GM12878 (cell line): ENCODE results near the gene VWA8. TPM values are rescaled to one million over a fixed set of nuclear protein-coding genes. Genes with fewer than 3 reads are reported as not detected.

Source experiments
- ATAC-seq: fragments of 200-7000 bp; cut with Tn5 transposase; 3 replicates; pipeline ENCODE4 v1.9.1; 2020; ENCODE audit warnings: mild to moderate bottlenecking, moderate library complexity
- BruUV-seq: library from RNA; stranded (reverse); fragments of 400-500 nt; replicated peaks from 2 replicates; lab custom pipeline; 2021; lab: Mats Ljungman, UMichigan
- CTCF ChIA-PET: fragments of 300-600 bp; sonication (Branson Sonifier 250); formaldehyde crosslinking; extraction: SDS; loops from one replicate; lab custom pipeline; 2021; ENCODE audit warnings: inconsistent platforms; lab: Yijun Ruan, JAX
- POLR2A ChIA-PET: fragments of 350-600 bp; formaldehyde crosslinking; extraction: SDS; loops from one replicate; lab custom pipeline; 2021; ENCODE audit warnings: inconsistent platforms; lab: Charles Lee
- RAD21 ChIA-PET: fragments of 300-600 bp; sonication (Branson Sonifier 250); formaldehyde crosslinking; loops from one replicate; lab custom pipeline; 2023; ENCODE audit warnings: antibody characterized with exemption; ENCODE audit not compliant: unreplicated experiment; lab: Charles Lee
- SMC1A ChIA-PET: fragments of 300-600 bp; sonication (Branson Sonifier 250); formaldehyde crosslinking; loops from one replicate; lab custom pipeline; 2023; ENCODE audit not compliant: unreplicated experiment, uncharacterized antibody; lab: Charles Lee
- DNase-seq: peaks from one replicate; pipeline ENCODE4 v3.0.0-alpha.2; 2011; ENCODE audit warnings: low read depth, low spot score
- FAIRE-seq: peaks from 3 replicates; lab custom pipeline; 2011; peaks lifted over from hg19 to GRCh38; lab: Jason Lieb, UNC
- H2AFZ ChIP-seq: 2 replicates; pipeline ENCODE4 v1.6.0; 2011; ENCODE audit warnings: low read depth, low read length, control low read depth; ENCODE audit not compliant: control insufficient read depth
- H3K27ac ChIP-seq: 2 replicates; pipeline ENCODE4 v1.5.1; 2011; ENCODE audit warnings: control low read depth; ENCODE audit not compliant: control insufficient read depth, insufficient read depth
- H3K27me3 ChIP-seq, 2 experiments: replicated peaks in 1 of 2; 2 replicates each; pipeline versions ENCODE4 v1.6.0 to v1.6.1; 2011; ENCODE audit warnings: low read length in 1 of 2; ENCODE audit not compliant: control insufficient read depth in 2 of 2, insufficient read depth in 2 of 2
- H3K36me3 ChIP-seq, 2 experiments: 2 replicates each; pipeline ENCODE4 v1.5.1; 2011; ENCODE audit warnings: low read length in 1 of 2; ENCODE audit not compliant: control insufficient read depth in 2 of 2, insufficient read depth in 2 of 2
- H3K4me1 ChIP-seq: 2 replicates; pipeline ENCODE4 v1.6.1; 2011; ENCODE audit warnings: mild to moderate bottlenecking, low read length, moderate library complexity, mixed read lengths; ENCODE audit not compliant: control insufficient read depth, insufficient read depth
- H3K4me2 ChIP-seq: 2 replicates; pipeline ENCODE4 v1.6.0; 2011; ENCODE audit warnings: control low read depth; ENCODE audit not compliant: control insufficient read depth, insufficient read depth
- H3K4me3 ChIP-seq: fragments of 200-600 bp; sonication (generic); 2 replicates; pipeline ENCODE4 v1.5.1; 2016
- H3K79me2 ChIP-seq: 2 replicates; pipeline ENCODE4 v1.6.0; 2011; ENCODE audit warnings: low read length; ENCODE audit not compliant: control insufficient read depth, insufficient read depth
- H3K9ac ChIP-seq: 2 replicates; pipeline ENCODE4 v1.8.0; 2011; ENCODE audit warnings: low read length, control low read depth, mixed read lengths; ENCODE audit not compliant: control insufficient read depth, insufficient read depth
- H3K9me3 ChIP-seq: replicated peaks from 3 replicates; pipeline ENCODE4 v1.5.1; 2011; ENCODE audit warnings: mild to moderate bottlenecking, low read length; ENCODE audit not compliant: control insufficient read depth, insufficient read depth
- H4K20me1 ChIP-seq: 2 replicates; pipeline ENCODE4 v1.6.0; 2011; ENCODE audit not compliant: control insufficient read depth, insufficient read depth
- BRCA1 ChIP-seq: IDR thresholded peaks from 2 replicates; pipeline ENCODE4 v1.6.1; 2011; ENCODE audit warnings: low read depth, low read length, improper control_type of control experiment
- HDAC6 ChIP-seq: fragments of 200-600 bp; sonication (generic); IDR thresholded peaks from one replicate; pipeline ENCODE4 v1.8.0; 2017; ENCODE audit warnings: antibody characterized with exemption; ENCODE audit not compliant: unreplicated experiment
- IKZF2 ChIP-seq, 2 experiments: fragments of 450-650 bp; IDR thresholded peaks; 2 replicates each; pipeline ENCODE4 v1.6.1; 2017; ENCODE audit warnings: mild to moderate bottlenecking in 2 of 2, moderate library complexity in 2 of 2
- JUND ChIP-seq: IDR thresholded peaks from 2 replicates; pipeline ENCODE4 v1.6.1; 2012; ENCODE audit warnings: low read depth, mild to moderate bottlenecking, low read length, improper control_type of control experiment, moderate library complexity
- RAD51 ChIP-seq: fragments of 450-650 bp; IDR thresholded peaks from 2 replicates; pipeline ENCODE4 v1.6.1; 2016; ENCODE audit warnings: moderate library complexity, mild to moderate bottlenecking, inconsistent platforms
- SMAD1 ChIP-seq: fragments of 450-650 bp; IDR thresholded peaks from 2 replicates; pipeline ENCODE4 v1.6.1; 2018; ENCODE audit warnings: mild to moderate bottlenecking, low read depth; ENCODE audit not compliant: partially characterized antibody
- SPI1 ChIP-seq: IDR thresholded peaks from 2 replicates; pipeline ENCODE4 v1.6.1; 2011; ENCODE audit warnings: low read depth, mild to moderate bottlenecking, low read length, moderate library complexity, borderline replicate concordance; ENCODE audit not compliant: insufficient read depth
- ZNF24 ChIP-seq: fragments of 450-650 bp; IDR thresholded peaks from 2 replicates; pipeline ENCODE4 v1.6.1; 2017; ENCODE audit warnings: antibody characterized with exemption, mild to moderate bottlenecking
- WGBS: methylation state at CpG from one replicate; pipeline ENCODE4 v1.1.6; 2016; ENCODE audit warnings: low lambda C conversion rate; ENCODE audit not compliant: insufficient replicate concordance, insufficient coverage; ENCODE audit errors: missing lambda C conversion rate; 5-methylcytosine and 5-hydroxymethylcytosine counted together
- in situ Hi-C: fragments of 300-500 bp; cut with MboI; formaldehyde crosslinking; loops from 9 replicates; pipeline ENCODE4 v1.14.3; 2018; ENCODE audit warnings: mixed read lengths
- intact Hi-C: fragments of 100-400 bp; cut with micrococcal nuclease; formaldehyde crosslinking; loops from one replicate; pipeline ENCODE4 v1.14.2; 2022; ENCODE audit not compliant: unreplicated experiment
- polyA plus RNA-seq, 11 experiments: library from polyadenylated mRNA; depleted of rRNA in 4 of 11; unstranded in 6 of 11; stranded (reverse) in 5 of 11; fragments of >200 nt; fragmentation: Nextera tagmentation in 4 of 11; fragmentation: Illumina TruSeq in 1 of 11; extraction: Ambion mirVana in 4 of 11; extraction: Trizol in 1 of 11; gene quantifications; 1 replicate in 1 of 11; 2 replicates in 10 of 11; pipeline versions ENCODE4 v1.2.1 to v1.2.3, GENCODE V29; 2011 to 2016; ENCODE audit warnings: inconsistent platforms in 2 of 11, missing spikeins in 2 of 11, low read depth in 1 of 11
- total RNA-seq, 4 experiments: library from RNA; depleted of rRNA in 3 of 4; stranded (reverse); fragments of >200 nt in 3 of 4; fragmentation: Illumina TruSeq in 1 of 4; extraction: Trizol in 1 of 4; gene quantifications; 2 replicates each; pipeline versions ENCODE4 v1.2.1 to v1.2.3, GENCODE V29; 2013 to 2021
- TF ChIP-seq, protein P1 (sequence below): IDR thresholded peaks from 2 replicates; pipeline ENCODE4 v1.6.1; 2011; ENCODE audit warnings: borderline replicate concordance, low read depth, mild to moderate bottlenecking, moderate library complexity, mixed read lengths, low read length; ENCODE audit not compliant: insufficient read depth; ENCODE audit errors: extremely low read length
- TF ChIP-seq, protein P2 (sequence below): IDR thresholded peaks from 2 replicates; pipeline ENCODE4 v1.6.1; 2012; ENCODE audit warnings: low read depth, low read length, improper control_type of control experiment
- TF ChIP-seq, protein P3 (sequence below): fragments of 450-650 bp; IDR thresholded peaks from 2 replicates; pipeline ENCODE4 v1.6.1; 2016; ENCODE audit warnings: mild to moderate bottlenecking
- TF ChIP-seq, protein P4 (sequence below): fragments of 150-350 bp; IDR thresholded peaks from 2 replicates; pipeline ENCODE4 v1.6.1; 2016; ENCODE audit warnings: low read depth, low read length

VWA8 gene
- total and polyA plus RNA-seq, 10 of the 15 experiments (the other 5 are each of a cell fraction or from before 2014, with no cell fraction given): 3.0 to 21.8 (median 13.5) TPM

- no peaks in the 10 kb centered on the region for H3K36me3 ChIP-seq
- SMC1A ChIA-PET: interaction anchor here (1.4 kb wide), 1 partner anchor 39 kb away, joined by 3 read pairs; no protein-coding TSS in a partner anchor
- H4K20me1 ChIP-seq: no peaks in the 10 kb centered on the region
- WGBS: 94% methylated on average over 1 of the region's 1 CpG
- H3K4me2 ChIP-seq: no peak overlapping the region
- FAIRE-seq (no peak), ATAC-seq (peak; percentile 18; the same call in 1 of the 3 replicates), DNase-seq (no peak)
- no peaks in the 10 kb centered on the region for H3K4me1 ChIP-seq
- RAD21 ChIA-PET: no interaction called here
- H3K9ac ChIP-seq: no peak overlapping the region
- no peak overlapping the region for H3K4me3 ChIP-seq
- TF ChIP-seq, protein P1, sequence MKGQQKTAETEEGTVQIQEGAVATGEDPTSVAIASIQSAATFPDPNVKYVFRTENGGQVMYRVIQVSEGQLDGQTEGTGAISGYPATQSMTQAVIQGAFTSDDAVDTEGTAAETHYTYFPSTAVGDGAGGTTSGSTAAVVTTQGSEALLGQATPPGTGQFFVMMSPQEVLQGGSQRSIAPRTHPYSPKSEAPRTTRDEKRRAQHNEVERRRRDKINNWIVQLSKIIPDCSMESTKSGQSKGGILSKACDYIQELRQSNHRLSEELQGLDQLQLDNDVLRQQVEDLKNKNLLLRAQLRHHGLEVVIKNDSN: no peak
- TF ChIP-seq, protein P2, sequence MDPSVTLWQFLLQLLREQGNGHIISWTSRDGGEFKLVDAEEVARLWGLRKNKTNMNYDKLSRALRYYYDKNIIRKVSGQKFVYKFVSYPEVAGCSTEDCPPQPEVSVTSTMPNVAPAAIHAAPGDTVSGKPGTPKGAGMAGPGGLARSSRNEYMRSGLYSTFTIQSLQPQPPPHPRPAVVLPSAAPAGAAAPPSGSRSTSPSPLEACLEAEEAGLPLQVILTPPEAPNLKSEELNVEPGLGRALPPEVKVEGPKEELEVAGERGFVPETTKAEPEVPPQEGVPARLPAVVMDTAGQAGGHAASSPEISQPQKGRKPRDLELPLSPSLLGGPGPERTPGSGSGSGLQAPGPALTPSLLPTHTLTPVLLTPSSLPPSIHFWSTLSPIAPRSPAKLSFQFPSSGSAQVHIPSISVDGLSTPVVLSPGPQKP: no peak
- TF ChIP-seq RAD51: no peak
- no peak for TF ChIP-seq HDAC6
- no peak for TF ChIP-seq BRCA1
- TF ChIP-seq IKZF2 (IDR thresholded peaks at IDR 0.05): no peak
- TF ChIP-seq JUND: no peak
- TF ChIP-seq, protein P3, sequence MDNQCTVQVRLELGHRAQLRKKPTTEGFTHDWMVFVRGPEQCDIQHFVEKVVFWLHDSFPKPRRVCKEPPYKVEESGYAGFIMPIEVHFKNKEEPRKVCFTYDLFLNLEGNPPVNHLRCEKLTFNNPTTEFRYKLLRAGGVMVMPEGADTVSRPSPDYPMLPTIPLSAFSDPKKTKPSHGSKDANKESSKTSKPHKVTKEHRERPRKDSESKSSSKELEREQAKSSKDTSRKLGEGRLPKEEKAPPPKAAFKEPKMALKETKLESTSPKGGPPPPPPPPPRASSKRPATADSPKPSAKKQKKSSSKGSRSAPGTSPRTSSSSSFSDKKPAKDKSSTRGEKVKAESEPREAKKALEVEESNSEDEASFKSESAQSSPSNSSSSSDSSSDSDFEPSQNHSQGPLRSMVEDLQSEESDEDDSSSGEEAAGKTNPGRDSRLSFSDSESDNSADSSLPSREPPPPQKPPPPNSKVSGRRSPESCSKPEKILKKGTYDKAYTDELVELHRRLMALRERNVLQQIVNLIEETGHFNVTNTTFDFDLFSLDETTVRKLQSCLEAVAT: no peak
- TF ChIP-seq, protein P4, sequence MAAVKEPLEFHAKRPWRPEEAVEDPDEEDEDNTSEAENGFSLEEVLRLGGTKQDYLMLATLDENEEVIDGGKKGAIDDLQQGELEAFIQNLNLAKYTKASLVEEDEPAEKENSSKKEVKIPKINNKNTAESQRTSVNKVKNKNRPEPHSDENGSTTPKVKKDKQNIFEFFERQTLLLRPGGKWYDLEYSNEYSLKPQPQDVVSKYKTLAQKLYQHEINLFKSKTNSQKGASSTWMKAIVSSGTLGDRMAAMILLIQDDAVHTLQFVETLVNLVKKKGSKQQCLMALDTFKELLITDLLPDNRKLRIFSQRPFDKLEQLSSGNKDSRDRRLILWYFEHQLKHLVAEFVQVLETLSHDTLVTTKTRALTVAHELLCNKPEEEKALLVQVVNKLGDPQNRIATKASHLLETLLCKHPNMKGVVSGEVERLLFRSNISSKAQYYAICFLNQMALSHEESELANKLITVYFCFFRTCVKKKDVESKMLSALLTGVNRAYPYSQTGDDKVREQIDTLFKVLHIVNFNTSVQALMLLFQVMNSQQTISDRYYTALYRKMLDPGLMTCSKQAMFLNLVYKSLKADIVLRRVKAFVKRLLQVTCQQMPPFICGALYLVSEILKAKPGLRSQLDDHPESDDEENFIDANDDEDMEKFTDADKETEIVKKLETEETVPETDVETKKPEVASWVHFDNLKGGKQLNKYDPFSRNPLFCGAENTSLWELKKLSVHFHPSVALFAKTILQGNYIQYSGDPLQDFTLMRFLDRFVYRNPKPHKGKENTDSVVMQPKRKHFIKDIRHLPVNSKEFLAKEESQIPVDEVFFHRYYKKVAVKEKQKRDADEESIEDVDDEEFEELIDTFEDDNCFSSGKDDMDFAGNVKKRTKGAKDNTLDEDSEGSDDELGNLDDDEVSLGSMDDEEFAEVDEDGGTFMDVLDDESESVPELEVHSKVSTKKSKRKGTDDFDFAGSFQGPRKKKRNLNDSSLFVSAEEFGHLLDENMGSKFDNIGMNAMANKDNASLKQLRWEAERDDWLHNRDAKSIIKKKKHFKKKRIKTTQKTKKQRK: no peak
- no peak for TF ChIP-seq SPI1
- TF ChIP-seq ZNF24: no peak
- TF ChIP-seq SMAD1: no peak
- no peak overlapping the region for H3K27ac ChIP-seq
- no peaks in the 10 kb centered on the region for H3K9me3 ChIP-seq
- CTCF ChIA-PET: no interaction called here
- H3K79me2 ChIP-seq: no peaks in the 10 kb centered on the region
- no peaks in the 10 kb centered on the region for H3K27me3 ChIP-seq
- in situ Hi-C loops (no loop called here), intact Hi-C loops (no loop called here)
- no TSS peak for BruUV-seq
- no peak overlapping the region for H2AFZ ChIP-seq
- POLR2A ChIA-PET: no interaction called here
Observed at GRCh38 chr13:41706152-41706551, 254.8 kb downstream of the VWA8 start.
